K562 (cell line): Measurements from ENCODE around the gene NPVF. TPM values are rescaled to one million over a fixed set of nuclear protein-coding genes. Genes with fewer than 3 reads are reported as not detected.

Source experiments
- ATAC-seq: fragments of 200-7000 bp; cut with Tn5 transposase; 3 replicates; pipeline ENCODE4 v1.9.1; 2020; ENCODE audit warnings: moderate library complexity
- BruUV-seq: library from RNA; stranded (reverse); fragments of 400-500 nt; replicated peaks from 2 replicates; lab custom pipeline; 2021; lab: Mats Ljungman, UMichigan
- CTCF ChIA-PET: fragments of 300-600 bp; formaldehyde crosslinking; extraction: SDS; loops from one replicate; lab custom pipeline; 2021; ENCODE audit warnings: low intra/inter-chr PET ratio; lab: Yijun Ruan, JAX
- POLR2A ChIA-PET: fragments of 300-600, 350-650 bp; sonication (Branson Sonifier 250); formaldehyde crosslinking; extraction: SDS; loops from one replicate; lab custom pipeline; 2021; ENCODE audit warnings: antibody characterized with exemption, inconsistent platforms; lab: Yijun Ruan, JAX
- DNase-seq, 4 experiments: peaks; one replicate each; pipeline versions ENCODE4 v3.0.0 to v3.0.0-alpha.2; 2011 to 2018; ENCODE audit warnings: low spot score in 3 of 4, mixed read lengths in 3 of 4; ENCODE audit errors: extremely low read depth in 1 of 4
- FAIRE-seq: peaks from 2 replicates; lab custom pipeline; 2011; peaks lifted over from hg19 to GRCh38; lab: Jason Lieb, UNC
- H2AFZ ChIP-seq: 2 replicates; pipeline ENCODE4 v1.6.0; 2011; ENCODE audit warnings: low read depth, low read length, control low read depth, inconsistent platforms
- H3K27ac ChIP-seq: fragments of 200-600 bp; 3 replicates; pipeline ENCODE4 v1.8.0; 2011; ENCODE audit warnings: low read depth, mild to moderate bottlenecking, control low read depth, inconsistent platforms, low read length, moderate library complexity, mixed read lengths; ENCODE audit errors: extremely low read depth
- H3K27me3 ChIP-seq, 2 experiments: fragments of 300-600 bp in 1 of 2; 2 replicates in 1 of 2; 3 replicates in 1 of 2; pipeline versions ENCODE4 v1.6.0 to v1.8.0; 2011; ENCODE audit warnings: inconsistent platforms in 2 of 2, low read length in 2 of 2, mild to moderate bottlenecking in 1 of 2, mixed read lengths in 1 of 2, moderate library complexity in 1 of 2; ENCODE audit not compliant: control insufficient read depth in 2 of 2, insufficient read depth in 2 of 2
- H3K36me3 ChIP-seq: fragments of 300-600 bp; 3 replicates; pipeline ENCODE4 v1.8.0; 2011; ENCODE audit warnings: mild to moderate bottlenecking, low read length, inconsistent platforms; ENCODE audit not compliant: control insufficient read depth, insufficient read depth
- H3K4me1 ChIP-seq, 2 experiments: fragments of 200-600 bp in 1 of 2; replicated peaks in 1 of 2; 2 replicates in 1 of 2; 3 replicates in 1 of 2; pipeline versions ENCODE4 v1.5.1 to v1.8.0; 2011; ENCODE audit warnings: inconsistent platforms in 2 of 2, low read length in 2 of 2, mild to moderate bottlenecking in 1 of 2, mixed read lengths in 1 of 2, moderate library complexity in 1 of 2; ENCODE audit not compliant: control insufficient read depth in 2 of 2, insufficient read depth in 2 of 2
- H3K4me2 ChIP-seq: 2 replicates; pipeline ENCODE4 v1.6.1; 2011; ENCODE audit warnings: low read length, control low read depth, inconsistent platforms, mixed read lengths; ENCODE audit not compliant: insufficient read depth
- H3K4me3 ChIP-seq: fragments of 200-600 bp; sonication (generic), shearing (Covaris generic); 2 replicates; pipeline ENCODE4 v1.5.1; 2016; ENCODE audit warnings: control low read depth, inconsistent platforms
- H3K79me2 ChIP-seq: fragments of 200-600 bp; 3 replicates; pipeline ENCODE4 v1.8.0; 2011; ENCODE audit warnings: low read length, inconsistent platforms; ENCODE audit not compliant: control insufficient read depth, insufficient read depth
- H3K9ac ChIP-seq, 2 experiments: 2 replicates each; pipeline versions ENCODE4 v1.6.0 to v1.6.1; 2011; ENCODE audit warnings: low read depth in 2 of 2, low read length in 2 of 2, control low read depth in 1 of 2, inconsistent platforms in 1 of 2, mild to moderate bottlenecking in 1 of 2, mixed read lengths in 1 of 2; ENCODE audit not compliant: insufficient read depth in 1 of 2
- H3K9me1 ChIP-seq: one replicate; pipeline ENCODE4 v1.6.0; 2011; ENCODE audit warnings: inconsistent platforms, mild to moderate bottlenecking, low read length, moderate library complexity; ENCODE audit not compliant: control insufficient read depth, insufficient read depth
- H3K9me3 ChIP-seq: replicated peaks from 2 replicates; pipeline ENCODE4 v1.5.1; 2011; ENCODE audit warnings: low read depth, low read length, inconsistent platforms; ENCODE audit not compliant: control insufficient read depth, insufficient read depth
- H4K20me1 ChIP-seq: replicated peaks from 2 replicates; pipeline ENCODE4 v1.6.1; 2011; ENCODE audit warnings: low read length, inconsistent platforms, mixed read lengths; ENCODE audit not compliant: control insufficient read depth, insufficient read depth
- RBM15 ChIP-seq: fragments of 200-400 bp; formaldehyde crosslinking; IDR thresholded peaks from 2 replicates; pipeline ENCODE4 v1.6.1; 2018; ENCODE audit warnings: mild to moderate bottlenecking, low read length, moderate library complexity; ENCODE audit not compliant: insufficient read depth
- YBX1 ChIP-seq: fragments of 450-650 bp; IDR thresholded peaks from 2 replicates; pipeline ENCODE4 v1.7.1; 2016; ENCODE audit warnings: mild to moderate bottlenecking
- WGBS: fragments of 100-300 bp; shearing (Covaris generic); methylation state at CpG from one replicate; pipeline ENCODE4 v1.1.6; 2016; ENCODE audit warnings: low coverage, mixed read lengths; ENCODE audit not compliant: insufficient coverage; ENCODE audit errors: missing lambda C conversion rate; 5-methylcytosine and 5-hydroxymethylcytosine counted together
- in situ Hi-C: fragments of 300-500 bp; cut with MboI; formaldehyde crosslinking; loops from 4 replicates; pipeline ENCODE4 v1.15.0; 2018; ENCODE audit warnings: inconsistent platforms, mixed read lengths
- intact Hi-C: fragments of 100-400 bp; cut with micrococcal nuclease; formaldehyde crosslinking; loops from 2 replicates; pipeline ENCODE4 v1.14.2; 2022
- polyA plus RNA-seq, 8 experiments: library from polyadenylated mRNA; depleted of rRNA in 4 of 8; stranded (reverse) in 5 of 8; unstranded in 3 of 8; fragments of >200 nt; fragmentation: Nextera tagmentation in 2 of 8; fragmentation: Illumina TruSeq in 1 of 8; extraction: Ambion mirVana in 2 of 8; extraction: Trizol in 1 of 8; gene quantifications; 2 replicates each; pipeline versions ENCODE4 v1.2.1 to v1.2.3, GENCODE V29; 2011 to 2014; ENCODE audit warnings: inconsistent platforms in 1 of 8, missing spikeins in 1 of 8
- total RNA-seq, 7 experiments: library from RNA; depleted of rRNA in 6 of 7; stranded (reverse); fragments of >200 nt in 6 of 7; fragmentation: Illumina TruSeq in 2 of 7; extraction: Trizol in 2 of 7; gene quantifications; 2 replicates each; pipeline versions ENCODE4 v1.2.1 to v1.2.3, GENCODE V29; 2011 to 2021; ENCODE audit warnings: low replicate concordance in 1 of 7
- TF ChIP-seq, protein P1 (sequence below): sonication (generic); formaldehyde crosslinking; IDR thresholded peaks from 2 replicates; pipeline ENCODE4 v1.8.0; 2022; ENCODE audit warnings: missing genetic modification reagents, mild to moderate bottlenecking, borderline replicate concordance

Gene NPVF
- total and polyA plus RNA-seq, 9 of the 15 experiments (the other 6 are each of a cell fraction or from before 2014, with no cell fraction given), result not detected

- Histone ChIP-seq H3K79me2 (no peaks in the 10 kb centered on the region), H3K4me2 (no peak overlapping the region), H3K9ac (no peak overlapping the region), H3K9me3 (no peaks in the 10 kb centered on the region), H3K4me1 (no peaks in the 10 kb centered on the region; a peak in 1 of 5 replicates), H3K9me1 (no peaks in the 10 kb centered on the region), H4K20me1 (no peaks in the 10 kb centered on the region), H3K27me3 (peaks cover 0 to 3% of the 10 kb centered on the region in 2 experiments; a peak in 2 of 5 replicates), H3K4me3 (no peak overlapping the region), H2AFZ (no peak overlapping the region), H3K36me3 (no peaks in the 10 kb centered on the region)
- DNase-seq (no peak), ATAC-seq (no peak), FAIRE-seq (no peak)
- 3% methylated on average over 4 of the region's 4 CpGs for WGBS
- in situ Hi-C loops (loop anchor here (5.0 kb wide), 2 partner anchors 301 to 591 kb away; no protein-coding TSS in a partner anchor), intact Hi-C loops (no loop called here)
- POLR2A ChIA-PET, result no interaction called here
- CTCF ChIA-PET, result interaction anchor here (0.6 to 3.2 kb wide), 3 partner anchors 127 to 304 kb away, joined by 3 to 29 read pairs (median 8); no protein-coding TSS in a partner anchor
- BruUV-seq, result no TSS peak
- TF ChIP-seq RBM15 (no peak), YBX1 (no peak)
- TF ChIP-seq, protein P1, sequence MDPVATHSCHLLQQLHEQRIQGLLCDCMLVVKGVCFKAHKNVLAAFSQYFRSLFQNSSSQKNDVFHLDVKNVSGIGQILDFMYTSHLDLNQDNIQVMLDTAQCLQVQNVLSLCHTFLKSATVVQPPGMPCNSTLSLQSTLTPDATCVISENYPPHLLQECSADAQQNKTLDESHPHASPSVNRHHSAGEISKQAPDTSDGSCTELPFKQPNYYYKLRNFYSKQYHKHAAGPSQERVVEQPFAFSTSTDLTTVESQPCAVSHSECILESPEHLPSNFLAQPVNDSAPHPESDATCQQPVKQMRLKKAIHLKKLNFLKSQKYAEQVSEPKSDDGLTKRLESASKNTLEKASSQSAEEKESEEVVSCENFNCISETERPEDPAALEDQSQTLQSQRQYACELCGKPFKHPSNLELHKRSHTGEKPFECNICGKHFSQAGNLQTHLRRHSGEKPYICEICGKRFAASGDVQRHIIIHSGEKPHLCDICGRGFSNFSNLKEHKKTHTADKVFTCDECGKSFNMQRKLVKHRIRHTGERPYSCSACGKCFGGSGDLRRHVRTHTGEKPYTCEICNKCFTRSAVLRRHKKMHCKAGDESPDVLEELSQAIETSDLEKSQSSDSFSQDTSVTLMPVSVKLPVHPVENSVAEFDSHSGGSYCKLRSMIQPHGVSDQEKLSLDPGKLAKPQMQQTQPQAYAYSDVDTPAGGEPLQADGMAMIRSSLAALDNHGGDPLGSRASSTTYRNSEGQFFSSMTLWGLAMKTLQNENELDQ (CRISPR knock-in tag), result no peak
- TF ChIP-seq, all 486 proteins: peak for 0
- no peak overlapping the region for H3K27ac ChIP-seq
Measured at GRCh38 chr7:25261545-25262140, 33.4 kb upstream of the NPVF start.
